Gastrocnemius medialis (tissue), 4 donors: ENCODE measurements around the gene EVL. TPM values are rescaled to one million over a fixed set of nuclear protein-coding genes. Genes with fewer than 3 reads are reported as not detected.

Source experiments
- ATAC-seq, 2 donors: fragments of 150-250 bp; one replicate each; pipeline ENCODE4 v1.9.1; 2016
- DNase-seq, 2 donors: peaks; one replicate each; pipeline ENCODE4 v3.0.0-alpha.2; 2019
- H3K27ac ChIP-seq, 4 donors: fragments of 200-600 bp; sonication (generic); 1 replicate in 1 of 4; 2 replicates in 3 of 4; pipeline ENCODE4 v1.5.1; 2016 to 2018; ENCODE audit warnings: mild to moderate bottlenecking in 2 of 4, moderate library complexity in 1 of 4
- H3K27me3 ChIP-seq, 3 donors: fragments of 200-600 bp; sonication (generic) in 2 of 3; 1 replicate in 1 of 3; 2 replicates in 2 of 3; pipeline versions ENCODE4 v1.5.1 to v1.6.0; 2016 to 2019; ENCODE audit warnings: mild to moderate bottlenecking in 1 of 3, moderate library complexity in 1 of 3
- H3K36me3 ChIP-seq, 2 donors: fragments of 200-600 bp; sonication (generic) in 1 of 2; one replicate each; pipeline ENCODE4 v1.5.1; 2017 to 2018
- H3K4me1 ChIP-seq, 2 donors: fragments of 200-600 bp; sonication (generic) in 1 of 2; one replicate each; pipeline ENCODE4 v1.5.1; 2016 to 2017; ENCODE audit warnings: mild to moderate bottlenecking in 2 of 2
- H3K4me3 ChIP-seq, 4 donors: fragments of 200-600 bp; sonication (generic) in 3 of 4; 1 replicate in 1 of 4; 2 replicates in 3 of 4; pipeline ENCODE4 v1.5.1; 2016 to 2019; ENCODE audit warnings: mild to moderate bottlenecking in 2 of 4
- H3K9me3 ChIP-seq, 3 donors: fragments of 200-600 bp; sonication (generic) in 2 of 3; 1 replicate in 1 of 3; 2 replicates in 2 of 3; pipeline ENCODE4 v1.5.1; 2016 to 2019
- CTCF ChIP-seq, 5 experiments: fragments of 450-650 bp in 3 of 5; fragments of 200-600 bp in 2 of 5; sonication (generic) in 2 of 5; IDR thresholded peaks in 4 of 5; conservative IDR thresholded peaks in 1 of 5; 1 replicate in 4 of 5; 2 replicates in 1 of 5; pipeline ENCODE4 v1.5.1; 2016 to 2019; ENCODE audit warnings: antibody characterized with exemption in 5 of 5, mild to moderate bottlenecking in 3 of 5, moderate library complexity in 3 of 5
- POLR2A ChIP-seq, 2 donors: fragments of 450-650 bp; IDR thresholded peaks; one replicate each; pipeline ENCODE4 v1.6.1; 2017; ENCODE audit warnings: antibody characterized with exemption in 2 of 2, mild to moderate bottlenecking in 2 of 2, moderate library complexity in 2 of 2
- in situ Hi-C, 4 donors: fragments of 200-750 bp; cut with MboI; loops; one replicate each; pipeline versions ENCODE4 v1.15.0 to v1.8.0; 2017; ENCODE audit warnings: low sequenced_read_pairs in 4 of 4
- intact Hi-C: fragments of 100-400 bp; cut with DNase I; formaldehyde crosslinking; loops from one replicate; pipeline ENCODE4 v1.15.1; 2023; ENCODE audit warnings: low total_unique reads
- total RNA-seq, 4 donors: library from RNA; depleted of rRNA; stranded (reverse); fragments of >200 nt; gene quantifications; one replicate each; pipeline versions ENCODE4 v1.1.0 to v1.2.3, GENCODE V29; 2016

Gene EVL
- total RNA-seq, 4 donors from 2014 or later = 5.8 to 14.3 (median 9.5) TPM

GRCh38 chr14:100065942-100066574, 836 bp downstream of the EVL start:
- intact Hi-C loops (loop anchor here (5.0 kb wide), 1 partner anchor 41 kb away; no protein-coding TSS in a partner anchor), in situ Hi-C loops (no loop called here)
- DNase-seq (no peak), ATAC-seq (no peak)
- Histone ChIP-seq H3K4me1 (peaks cover 0 to 5% of the 10 kb centered on the region in 2 donors), H3K4me3 (no peak overlapping the region), H3K27ac (no peak overlapping the region), H3K36me3 (no peaks in the 10 kb centered on the region), H3K27me3 (no peaks in the 10 kb centered on the region), H3K9me3 (no peaks in the 10 kb centered on the region)
- TF ChIP-seq CTCF (IDR thresholded peaks at IDR 0.05 in 4 of 5, conservative IDR thresholded peaks at IDR 0.05 in 1 of 5) = no peak
- TF ChIP-seq POLR2A (IDR thresholded peaks at IDR 0.05) = no peak

- Histone ChIP-seq H3K4me3 (no peak overlapping the region), H3K27ac (no peak overlapping the region), H3K36me3 (no peaks in the 10 kb centered on the region), H3K9me3 (no peaks in the 10 kb centered on the region), H3K4me1 (peaks cover 0 to 5% of the 10 kb centered on the region in 2 donors), H3K27me3 (no peaks in the 10 kb centered on the region)
- TF ChIP-seq CTCF (IDR thresholded peaks at IDR 0.05 in 4 of 5, conservative IDR thresholded peaks at IDR 0.05 in 1 of 5) (no peak), POLR2A (IDR thresholded peaks at IDR 0.05) (no peak)
- in situ Hi-C loops = no loop called here
- intact Hi-C loops = loop anchor here (5.0 kb wide), 1 partner anchor 40 kb away; no protein-coding TSS in a partner anchor
- DNase-seq (no peak), ATAC-seq (no peak)
Measured at GRCh38 chr14:100066962-100067361, 1.7 kb downstream of the EVL start.

- no peaks in the 10 kb centered on the region for H3K36me3 ChIP-seq
- in situ Hi-C loops = no loop called here
- TF ChIP-seq POLR2A (IDR thresholded peaks at IDR 0.05) = no peak
- no peak for TF ChIP-seq CTCF (IDR thresholded peaks at IDR 0.05 in 4 of 5, conservative IDR thresholded peaks at IDR 0.05 in 1 of 5)
- intact Hi-C loops = loop anchor here (5.0 kb wide), 1 partner anchor 40 kb away; no protein-coding TSS in a partner anchor
- H3K9me3 ChIP-seq = no peaks in the 10 kb centered on the region
- H3K27ac ChIP-seq = no peak overlapping the region
- no peak overlapping the region for H3K4me3 ChIP-seq
- ATAC-seq = no peak
- H3K27me3 ChIP-seq = no peaks in the 10 kb centered on the region
- H3K4me1 ChIP-seq = peaks cover 0 to 5% of the 10 kb centered on the region in 2 donors
- no peak for DNase-seq
Measured at GRCh38 chr14:100067481-100067880, 2.3 kb downstream of the EVL start.

GRCh38 chr14:100067971-100068959, 3.0 kb downstream of the EVL start:
- ATAC-seq = no peak
- Histone ChIP-seq H3K4me1 (peaks cover 0 to 5% of the 10 kb centered on the region in 2 donors), H3K27me3 (no peaks in the 10 kb centered on the region), H3K9me3 (no peaks in the 10 kb centered on the region), H3K4me3 (no peak overlapping the region), H3K27ac (no peak overlapping the region), H3K36me3 (no peaks in the 10 kb centered on the region)
- in situ Hi-C loops = no loop called here
- TF ChIP-seq POLR2A (IDR thresholded peaks at IDR 0.05) (no peak), CTCF (IDR thresholded peaks at IDR 0.05 in 4 of 5, conservative IDR thresholded peaks at IDR 0.05 in 1 of 5) (no peak)
- DNase-seq = no peak
- intact Hi-C loops = loop anchor here (5.0 kb wide), 1 partner anchor 39 kb away; no protein-coding TSS in a partner anchor
